ENCODE results near the gene UPF1.

- TF ChIP-seq CREM (IDR thresholded peaks at IDR 0.05), result no peak
- TF ChIP-seq CREM (CRISPR knock-in tag; IDR thresholded peaks at IDR 0.05), result no peak
- no peak for TF ChIP-seq ZNF317 (CRISPR knock-in tag; IDR thresholded peaks at IDR 0.05)
- no peak for TF ChIP-seq ZBTB43 (CRISPR knock-in tag; conservative IDR thresholded peaks at IDR 0.05)
- TF ChIP-seq POLR2AphosphoS2 (IDR thresholded peaks at IDR 0.05; ENCODE audit: low read depth, low read length), result no peak
- TF ChIP-seq ELK4 (CRISPR knock-in tag; IDR thresholded peaks at IDR 0.05; ENCODE audit: borderline replicate concordance), result no peak
- TF ChIP-seq EZH2 (conservative IDR thresholded peaks at IDR 0.05; ENCODE audit: low read depth, low read length), result no peak
- TF ChIP-seq NR2C2 (CRISPR knock-in tag; IDR thresholded peaks at IDR 0.05; ENCODE audit: borderline replicate concordance), result no peak
- TF ChIP-seq AFF4 (CRISPR knock-in tag; IDR thresholded peaks at IDR 0.05), result no peak
- no peak for TF ChIP-seq HDAC2 (CRISPR knock-in tag; IDR thresholded peaks at IDR 0.05)
- TF ChIP-seq ZNF644 (CRISPR knock-in tag; IDR thresholded peaks at IDR 0.05; ENCODE audit: low read depth), result no peak
- TF ChIP-seq RELA (CRISPR knock-in tag; IDR thresholded peaks at IDR 0.05), result no peak
- TF ChIP-seq ZSCAN12 (CRISPR knock-in tag; IDR thresholded peaks at IDR 0.05), result no peak
- TF ChIP-seq SMARCC2 (IDR thresholded peaks at IDR 0.05), result no peak
- no peak for TF ChIP-seq CTCF (CRISPR knock-in tag; IDR thresholded peaks at IDR 0.05)
These were observed 31.1 kb upstream of the UPF1 start for GRCh38 chr19:18800636-18801035.

Data from HepG2 (cell line).